Caki2 (cell line): ENCODE data around the gene KDM1B. TPM values are rescaled to one million over a fixed set of nuclear protein-coding genes. Genes with fewer than 3 reads are reported as not detected.
"Not testable (repeated sequence)": the region's sequence is repeated elsewhere in the genome, so short reads cannot be mapped to it uniquely, and the experiment has no call there.

Source experiments
- DNase-seq: peaks from one replicate; pipeline ENCODE4 v3.0.0-alpha.2; 2015; ENCODE audit warnings: low read depth
- in situ Hi-C: cut with HindIII; loops from 2 replicates; pipeline ENCODE4 v1.10.0; 2016; ENCODE audit warnings: low sequenced_read_pairs, low pct_unique_long_range_greater_than_20kb, mixed read lengths
- total RNA-seq: library from RNA; depleted of rRNA; stranded (reverse); fragments of >200 nt; shearing (Covaris generic); gene quantifications from 2 replicates; pipeline ENCODE4 v1.2.3, GENCODE V29; 2014; ENCODE audit warnings: low replicate concordance

KDM1B gene
- total RNA-seq, 1 experiment from 2014 or later = 11.6 TPM

DNA sequence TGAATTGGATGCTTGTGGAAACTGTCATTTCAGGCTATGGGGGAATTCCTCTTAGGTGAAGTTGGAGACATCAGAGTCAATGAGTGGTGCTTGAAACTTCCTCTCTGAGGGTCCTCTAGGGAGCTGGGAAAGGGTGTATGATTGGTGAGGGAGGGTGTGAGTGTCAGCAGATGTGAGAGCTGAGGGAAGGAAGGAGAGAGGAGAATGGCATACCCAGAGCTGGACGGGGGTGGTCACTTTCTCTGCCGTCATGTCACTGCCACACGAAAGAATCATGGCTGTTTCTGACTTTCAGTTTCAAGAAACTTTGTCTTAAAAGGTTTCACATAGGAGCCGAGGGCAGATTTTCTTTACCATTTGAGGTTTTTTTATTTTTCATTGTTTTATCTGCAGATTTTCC is 58.8 kb downstream of the KDM1B start:
- in situ Hi-C loops = no loop called here
- no peak for DNase-seq

- no peak for DNase-seq
- in situ Hi-C loops = no loop called here
Measured at GRCh38 chr6:18215436-18215835, 60.2 kb downstream of the KDM1B start.

DNA sequence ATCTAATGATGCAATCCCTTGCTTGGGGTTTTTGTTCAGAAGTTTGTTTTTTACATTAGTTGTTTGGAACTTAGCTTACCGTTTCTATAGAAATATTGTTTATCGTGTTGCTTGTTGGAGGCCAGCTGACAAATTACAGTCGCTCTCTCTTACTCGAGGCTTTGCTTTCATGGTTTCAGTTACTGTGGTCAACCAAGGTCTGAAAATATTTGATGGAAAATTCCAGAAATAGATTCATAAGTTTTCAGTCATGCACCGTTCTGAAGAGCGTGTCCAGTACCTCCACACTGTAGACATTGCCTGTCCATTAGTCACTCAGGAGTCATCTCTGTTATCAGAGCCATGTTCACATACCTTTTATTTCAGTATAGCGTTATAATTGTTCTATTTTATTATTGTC is 61.2 kb downstream of the KDM1B start:
- no peak for DNase-seq
- in situ Hi-C loops = no loop called here

DNA sequence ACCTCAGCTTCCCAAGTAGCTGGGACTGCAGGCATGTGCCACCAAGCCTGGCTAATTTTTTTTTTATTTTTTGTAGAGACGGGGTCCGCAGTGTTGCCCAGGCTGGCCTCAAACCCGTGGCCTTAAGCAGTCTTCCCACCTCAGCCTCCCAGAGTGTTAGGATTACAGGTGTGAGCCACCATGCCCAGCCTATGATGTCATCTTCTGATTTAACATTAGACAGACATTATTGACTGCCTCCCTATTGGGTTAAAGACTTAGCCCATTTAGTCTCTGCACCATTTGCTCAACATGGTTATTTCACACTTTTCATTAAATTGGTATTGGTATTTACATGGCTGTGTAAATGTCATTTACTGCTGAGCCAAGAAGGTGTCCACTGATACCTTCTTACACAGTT is 63.0 kb downstream of the KDM1B start:
- DNase-seq = no peak
- in situ Hi-C loops = no loop called here

DNA sequence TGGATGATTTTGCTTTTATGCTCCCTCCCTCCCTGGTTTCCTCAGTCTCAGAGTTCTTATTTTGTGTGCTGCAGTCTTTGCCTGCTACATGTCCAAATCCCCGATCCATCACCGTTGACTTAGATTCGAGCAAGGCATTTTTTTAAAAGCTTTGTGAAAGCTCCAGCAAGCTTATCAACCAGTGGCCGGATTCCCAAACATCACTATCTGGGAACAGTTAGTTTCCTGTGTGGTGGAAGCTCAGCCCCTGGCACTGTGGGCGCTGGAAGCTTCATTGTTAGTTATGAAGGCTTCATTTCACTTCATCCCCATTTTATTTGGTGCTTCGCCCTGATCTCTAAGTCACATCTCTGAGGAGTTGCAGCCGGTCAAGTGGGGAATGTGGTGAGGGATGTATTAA is 64.4 kb downstream of the KDM1B start:
- no peak for DNase-seq
- in situ Hi-C loops = no loop called here

GRCh38 chr6:18221288-18221615 is 66.0 kb downstream of the KDM1B start:
- in situ Hi-C loops = no loop called here
- no peak for DNase-seq

DNA sequence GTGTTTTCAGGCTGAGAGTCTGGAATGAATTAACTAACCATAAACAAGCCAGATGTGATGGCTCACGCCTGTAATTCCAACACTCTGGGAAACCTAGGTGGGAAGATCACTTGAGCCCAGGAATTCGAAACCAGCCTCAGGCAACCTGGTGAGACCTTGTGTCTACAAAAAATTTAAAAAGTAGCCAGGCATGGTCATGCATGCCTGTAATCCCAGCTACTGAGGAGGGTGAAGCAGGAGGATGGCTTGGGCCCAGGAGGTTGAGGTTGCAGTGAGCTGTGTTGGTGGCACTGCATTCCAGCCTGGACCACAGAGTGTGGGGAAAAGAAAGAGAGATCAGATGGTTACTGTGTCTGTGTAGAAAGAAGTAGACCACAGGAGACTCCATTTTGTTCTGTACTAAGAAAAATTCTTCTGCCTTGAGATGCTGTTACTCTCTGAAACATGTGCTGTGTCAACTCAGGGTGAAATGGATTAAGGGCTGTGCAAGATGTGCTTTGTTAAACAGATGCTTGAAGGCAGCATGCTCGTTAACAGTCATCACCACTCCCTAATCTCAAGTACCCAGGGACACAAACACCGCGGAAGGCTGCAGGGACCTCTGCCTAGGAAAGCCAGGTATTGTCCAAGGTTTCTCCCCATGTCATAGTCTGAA is 71.4 kb downstream of the KDM1B start:
- DNase-seq, in situ Hi-C loops: not testable (repeated sequence)

DNA sequence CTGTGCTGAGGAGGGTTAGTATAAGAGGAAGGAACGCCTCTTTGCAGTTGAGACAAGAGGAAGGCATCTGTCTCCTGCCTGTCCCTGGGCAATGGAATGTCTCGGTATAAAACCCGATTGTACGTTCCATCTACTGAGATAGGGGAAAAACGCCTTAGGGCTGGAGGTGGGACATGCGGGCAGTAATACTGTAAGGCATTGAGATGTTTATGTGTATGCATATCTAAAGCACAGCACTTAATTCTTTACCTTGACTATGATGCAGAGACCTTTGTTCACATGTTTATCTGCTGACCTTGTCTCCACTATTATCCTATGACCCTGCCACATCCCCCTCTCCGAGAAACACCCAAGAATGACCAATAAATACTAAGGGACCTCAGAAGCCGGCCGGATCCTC is 71.9 kb downstream of the KDM1B start:
- in situ Hi-C loops, DNase-seq: not testable (repeated sequence)

DNA sequence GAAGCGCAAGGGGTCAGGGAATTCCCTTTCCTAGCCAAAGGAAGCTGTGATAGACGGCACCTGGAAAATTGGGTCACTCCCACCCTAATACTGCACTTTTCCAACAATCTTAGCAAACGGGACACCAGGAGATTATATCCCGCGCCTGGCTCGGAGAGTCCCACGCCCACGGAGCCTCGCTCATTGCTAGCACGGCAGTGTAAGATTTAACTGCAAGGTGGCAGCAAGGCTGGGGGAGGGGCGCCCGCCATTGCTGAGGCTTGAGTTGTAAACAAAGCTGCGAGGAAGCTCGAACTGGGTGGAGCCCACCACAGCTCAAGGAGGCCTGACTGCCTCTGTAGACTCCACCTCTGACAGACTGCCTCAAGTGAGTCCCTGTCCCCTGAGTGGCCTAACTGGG is 73.4 kb downstream of the KDM1B start:
- in situ Hi-C loops, DNase-seq: not testable (repeated sequence)

- in situ Hi-C loops, DNase-seq: not testable (repeated sequence)
Measured at GRCh38 chr6:18231856-18232255, 76.6 kb downstream of the KDM1B start.

DNA sequence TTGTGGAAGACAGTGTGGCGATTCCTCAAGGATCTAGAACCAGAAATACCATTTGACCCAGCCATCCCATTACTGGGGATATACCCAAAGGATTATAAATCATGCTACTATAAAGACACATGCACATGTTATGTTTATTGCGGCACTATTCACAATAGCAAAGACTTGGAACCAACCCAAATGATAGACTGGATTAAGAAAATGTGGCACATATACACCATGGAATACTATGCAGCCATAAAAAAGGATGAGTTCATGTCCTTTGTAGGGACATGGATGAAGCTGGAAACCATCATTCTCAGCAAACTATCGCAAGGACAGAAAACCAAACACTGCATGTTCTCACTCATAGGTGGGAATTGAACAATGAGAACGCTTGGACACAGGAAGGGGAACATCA is 78.5 kb downstream of the KDM1B start:
- in situ Hi-C loops, DNase-seq: not testable (repeated sequence)

DNA sequence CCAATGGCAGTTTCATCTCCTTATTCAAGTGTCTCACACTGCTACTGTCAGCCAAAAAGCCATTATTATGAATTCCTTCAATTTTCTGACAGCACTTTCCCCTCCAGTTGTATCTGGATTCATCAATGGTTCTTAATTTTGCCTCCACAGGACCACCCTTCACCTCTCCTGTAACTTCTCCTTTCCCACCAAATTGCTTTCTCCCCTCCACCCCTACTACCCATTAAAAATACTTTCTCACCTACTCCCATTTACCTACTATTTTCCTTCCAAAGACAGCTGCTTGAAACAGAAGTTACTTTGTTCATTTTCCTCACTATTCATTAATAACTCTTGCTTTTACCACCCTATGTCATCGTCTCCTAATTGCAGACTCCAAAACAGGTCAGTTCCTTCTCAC is 79.3 kb downstream of the KDM1B start:
- in situ Hi-C loops = no loop called here
- no peak for DNase-seq

DNA sequence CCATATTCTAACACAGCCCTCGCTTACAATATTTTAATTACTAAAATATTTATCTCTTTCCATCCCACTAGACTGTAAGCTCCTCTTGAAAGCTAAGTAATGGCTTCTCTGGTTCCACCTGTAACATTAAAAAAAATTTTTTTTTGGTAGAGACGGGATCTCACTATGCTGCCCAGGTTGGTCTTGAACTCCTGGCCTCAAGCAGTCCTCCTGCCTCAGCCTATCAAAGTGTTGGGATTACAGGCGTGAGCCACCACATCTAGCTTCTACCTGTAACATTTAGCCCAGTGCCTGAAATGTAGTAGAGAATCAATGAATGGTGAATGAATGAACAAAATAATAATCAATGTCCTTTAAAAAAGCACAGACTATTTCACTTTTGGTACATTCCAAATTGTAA is 80.3 kb downstream of the KDM1B start:
- no peak for DNase-seq
- in situ Hi-C loops = no loop called here

DNA sequence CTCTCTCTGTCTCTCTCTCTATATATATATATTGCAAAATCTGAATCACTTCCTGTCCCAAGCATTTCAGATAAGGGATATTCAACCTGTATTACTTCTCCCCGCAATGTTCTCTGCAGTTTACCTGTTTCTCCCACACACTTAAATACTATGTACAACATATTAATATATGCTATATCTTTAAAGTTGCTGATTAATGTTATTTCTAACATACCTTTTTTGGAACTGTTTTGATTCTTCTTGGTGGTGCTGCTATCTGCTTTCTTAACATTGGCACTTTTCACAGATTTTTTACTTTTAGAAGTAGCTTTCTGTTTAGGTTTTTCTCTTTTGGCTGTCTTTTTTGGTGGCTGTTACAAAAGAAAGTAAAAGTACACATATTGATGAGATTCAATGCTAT is 81.9 kb downstream of the KDM1B start:
- no peak for DNase-seq
- in situ Hi-C loops = no loop called here

DNA sequence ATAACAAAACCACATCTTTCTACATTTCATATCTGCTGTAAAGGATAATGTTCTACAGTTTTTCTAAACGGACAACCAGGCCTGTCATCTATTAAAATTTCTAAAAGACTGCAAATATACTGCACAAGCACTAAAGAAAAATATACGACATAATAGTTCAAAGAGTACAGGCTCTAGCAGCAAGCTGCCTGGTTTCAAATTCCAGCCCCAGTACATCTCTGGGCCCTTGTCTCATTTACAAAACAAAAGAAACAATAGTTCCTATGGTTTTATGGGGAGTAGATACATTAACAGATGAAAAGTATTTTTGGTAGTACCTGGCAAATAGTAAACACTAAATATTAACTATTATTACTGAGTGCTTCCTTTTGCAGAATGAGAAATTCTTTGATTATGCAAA is 85.0 kb downstream of the KDM1B start:
- in situ Hi-C loops = no loop called here
- DNase-seq = no peak

- DNase-seq = no peak
- in situ Hi-C loops = no loop called here
Measured at GRCh38 chr6:18241208-18242038, 86.2 kb downstream of the KDM1B start.

DNA sequence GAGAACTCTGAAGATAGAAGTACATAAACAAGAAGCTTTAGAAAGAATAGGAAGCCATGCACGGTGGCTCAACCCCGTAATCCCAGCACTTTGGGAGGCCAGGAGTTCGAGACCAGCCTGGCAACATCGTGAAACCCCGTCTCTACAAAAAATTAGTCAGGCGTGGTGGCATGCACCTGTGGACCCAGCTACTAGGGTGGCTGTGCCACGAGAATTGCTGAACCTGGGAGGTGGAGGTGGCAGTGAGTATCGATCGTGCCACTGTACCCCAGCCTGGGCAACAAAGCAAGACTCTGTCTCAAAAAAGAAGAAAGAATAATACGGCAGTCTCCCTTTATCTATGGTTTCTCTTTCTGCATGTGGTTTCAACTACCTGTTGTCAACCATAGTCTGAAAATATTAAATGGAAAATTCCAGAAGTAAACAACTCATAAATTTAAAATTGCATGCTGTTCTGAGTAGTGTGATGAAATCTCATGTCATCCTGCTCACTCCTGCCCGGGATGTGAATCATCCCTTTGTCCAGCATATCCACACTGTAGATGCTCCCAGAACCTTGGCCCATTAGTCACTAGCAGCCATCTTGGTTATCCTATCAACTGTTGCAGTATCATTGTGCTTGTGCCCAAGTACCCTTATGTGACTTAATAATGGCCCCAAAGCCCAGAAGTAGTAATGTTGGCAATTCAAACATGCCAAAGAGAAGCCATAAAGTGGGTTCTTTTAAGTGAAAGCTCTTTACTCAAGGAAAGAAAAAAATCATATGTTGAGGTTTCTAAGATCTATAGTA is 87.0 kb downstream of the KDM1B start:
- DNase-seq = peak; percentile 37
- in situ Hi-C loops = no loop called here

- in situ Hi-C loops = no loop called here
Measured at GRCh38 chr6:18243302-18243893, 88.2 kb downstream of the KDM1B start.

GRCh38 chr6:18244251-18244650 is 89.0 kb downstream of the KDM1B start:
- in situ Hi-C loops = no loop called here
- no peak for DNase-seq

More at GRCh38 chr6:18243302-18243893, 88.2 kb downstream of the KDM1B start:
- DNase-seq = no peak
